HG02763 (cell line): ENCODE measurements around the gene PEA15.

Experiments used
- ATAC-seq: cut with Tn5 transposase; IDR thresholded peaks from one replicate; pipeline ENCODE4 v1.9.1; 2021; ENCODE audit warnings: mild to moderate bottlenecking, moderate library complexity; ENCODE audit not compliant: unreplicated experiment

Gene PEA15

GRCh38 chr1:160178731-160179130, 26.5 kb upstream of the PEA15 start:
- ATAC-seq, result no peak

GRCh38 chr1:160179336-160179735, 25.8 kb upstream of the PEA15 start:
- no peak for ATAC-seq

- ATAC-seq, result no peak
Observed at GRCh38 chr1:160186246-160186645, 18.9 kb upstream of the PEA15 start.

GRCh38 chr1:160186729-160187128, 18.5 kb upstream of the PEA15 start:
- ATAC-seq, result no peak

GRCh38 chr1:160187407-160187806, 17.8 kb upstream of the PEA15 start:
- ATAC-seq, result no peak

GRCh38 chr1:160188341-160188740, 16.8 kb upstream of the PEA15 start:
- ATAC-seq, result no peak

- no peak for ATAC-seq
Observed at GRCh38 chr1:160189649-160190625, 15.2 kb upstream of the PEA15 start, which contains the start of gene CASQ1. Gene CASQ1, plus strand, starts transcription at chr1:160190575. Its CDS starts 177 bp downstream, at chr1:160190752.

GRCh38 chr1:160191756-160192155, 13.4 kb upstream of the PEA15 start:
- ATAC-seq, result no peak

- no peak for ATAC-seq
Observed at GRCh38 chr1:160192234-160192633, 12.9 kb upstream of the PEA15 start.

GRCh38 chr1:160193091-160193819, 11.9 kb upstream of the PEA15 start:
- peak; percentile 65 for ATAC-seq

- no peak for ATAC-seq
Observed at GRCh38 chr1:160193832-160194736, 11.1 kb upstream of the PEA15 start.

- no peak for ATAC-seq
Observed at GRCh38 chr1:160194737-160195059, 10.5 kb upstream of the PEA15 start.

- ATAC-seq, result no peak
Observed at GRCh38 chr1:160196143-160196542, 9.0 kb upstream of the PEA15 start.

GRCh38 chr1:160197231-160197630, 8.0 kb upstream of the PEA15 start:
- no peak for ATAC-seq

- ATAC-seq, result no peak
Observed at GRCh38 chr1:160200786-160201185, 4.4 kb upstream of the PEA15 start.

- peak; percentile 69 for ATAC-seq
Observed at GRCh38 chr1:160204526-160205241, 500 bp upstream of the PEA15 start.

- no peak for ATAC-seq
Observed at GRCh38 chr1:160206036-160206389, 829 bp downstream of the PEA15 start.

- ATAC-seq, result no peak
Observed at GRCh38 chr1:160206421-160207117, 1.4 kb downstream of the PEA15 start.

- ATAC-seq, result no peak
Observed at GRCh38 chr1:160207118-160207650, 2.0 kb downstream of the PEA15 start.
